Panc1 (cell line): ENCODE results near the gene SKAP1. TPM values are rescaled to one million over a fixed set of nuclear protein-coding genes. Genes with fewer than 3 reads are reported as not detected.

Experiments used
- ATAC-seq: fragments of 200-7000 bp; cut with Tn5 transposase; 2 replicates; pipeline ENCODE4 v1.9.1; 2020; ENCODE audit warnings: mild to moderate bottlenecking, moderate library complexity
- BruUV-seq: library from RNA; stranded (reverse); fragments of 400-500 nt; replicated peaks from 2 replicates; lab custom pipeline; 2021; lab: Mats Ljungman, UMichigan
- CTCF ChIA-PET: fragments of 300-600 bp; sonication (Branson Sonifier 250); formaldehyde crosslinking; loops from one replicate; lab custom pipeline; 2022; ENCODE audit warnings: antibody characterized with exemption; lab: Charles Lee
- POLR2A ChIA-PET: fragments of 300-600 bp; sonication (Branson Sonifier 250); formaldehyde crosslinking; loops from one replicate; lab custom pipeline; 2022; ENCODE audit warnings: antibody characterized with exemption; lab: Charles Lee
- DNase-seq: peaks from one replicate; pipeline ENCODE4 v3.0.0-alpha.2; 2010; ENCODE audit warnings: low read depth, low spot score
- H3K27ac ChIP-seq: 2 replicates; pipeline ENCODE4 v1.5.1; 2011; ENCODE audit warnings: mild to moderate bottlenecking, low read length, inconsistent platforms
- H3K27me3 ChIP-seq: fragments of 200-500 bp; sonication (Bioruptor generic); 2 replicates; pipeline ENCODE4 v1.6.0; 2014; ENCODE audit warnings: low read length, inconsistent platforms; ENCODE audit not compliant: control insufficient read depth, insufficient read depth
- H3K36me3 ChIP-seq: fragments of 200-500 bp; sonication (Bioruptor generic); 2 replicates; pipeline ENCODE4 v1.5.1; 2014; ENCODE audit warnings: inconsistent platforms, mild to moderate bottlenecking, low read length, moderate library complexity; ENCODE audit not compliant: control insufficient read depth, insufficient read depth
- H3K4me1 ChIP-seq: 2 replicates; pipeline ENCODE4 v1.5.1; 2011; ENCODE audit warnings: inconsistent platforms, mild to moderate bottlenecking, low read length, moderate library complexity; ENCODE audit not compliant: control insufficient read depth, insufficient read depth
- H3K4me3 ChIP-seq, 2 experiments: 2 replicates each; pipeline ENCODE4 v1.5.1; 2011 to 2012; ENCODE audit warnings: low read depth in 2 of 2, low read length in 2 of 2, mild to moderate bottlenecking in 2 of 2, inconsistent platforms in 1 of 2, moderate library complexity in 1 of 2
- H3K9me3 ChIP-seq: fragments of 200-500 bp; sonication (Bioruptor generic); 2 replicates; pipeline ENCODE4 v1.5.1; 2014; ENCODE audit warnings: low read depth, mild to moderate bottlenecking, inconsistent platforms, low read length, moderate library complexity; ENCODE audit not compliant: control insufficient read depth, insufficient read depth
- CTCF ChIP-seq: fragments of 450-650 bp; IDR thresholded peaks from 2 replicates; pipeline ENCODE4 v1.5.1; 2017; ENCODE audit warnings: mild to moderate bottlenecking
- POLR2AphosphoS5 ChIP-seq: IDR thresholded peaks from 2 replicates; pipeline ENCODE4 v1.6.1; 2012; ENCODE audit warnings: mild to moderate bottlenecking, low read depth, low read length, moderate library complexity
- SIN3A ChIP-seq: IDR thresholded peaks from 2 replicates; pipeline ENCODE4 v1.6.1; 2012; ENCODE audit warnings: low read depth, mild to moderate bottlenecking, low read length, moderate library complexity, borderline replicate concordance; ENCODE audit not compliant: insufficient read depth
- TCF7L2 ChIP-seq: IDR thresholded peaks from 2 replicates; pipeline ENCODE4 v1.6.1; 2011; ENCODE audit warnings: mild to moderate bottlenecking, low read depth, low read length, inconsistent platforms
- in situ Hi-C: cut with HindIII; loops from 2 replicates; pipeline ENCODE4 v1.10.0; 2016; ENCODE audit warnings: low sequenced_read_pairs, low pct_unique_long_range_greater_than_20kb
- intact Hi-C: fragments of 100-400 bp; cut with micrococcal nuclease; formaldehyde crosslinking; loops from one replicate; pipeline ENCODE4 v1.10.0; 2022; ENCODE audit not compliant: unreplicated experiment
- total RNA-seq: library from RNA; stranded (reverse); gene quantifications from one replicate; pipeline ENCODE4 v1.2.1, GENCODE V29; 2021; ENCODE audit not compliant: unreplicated experiment
- TF ChIP-seq, protein P1 (sequence below), 2 experiments: IDR thresholded peaks; 2 replicates each; pipeline ENCODE4 v1.6.1; 2011 to 2012; ENCODE audit warnings: low read depth in 2 of 2, control low read depth in 1 of 2, low read length in 1 of 2, mild to moderate bottlenecking in 1 of 2, moderate library complexity in 1 of 2; ENCODE audit not compliant: insufficient read depth in 1 of 2

The SKAP1 gene
- total RNA-seq, 1 experiment from 2014 or later = 0.90 TPM

- POLR2A ChIA-PET = no interaction called here
- H3K27ac ChIP-seq = no peak overlapping the region
- no peak for DNase-seq
- H3K4me3 ChIP-seq = no peak overlapping the region
- ATAC-seq = no peak
- CTCF ChIA-PET = interaction anchor here (1.1 kb wide), 1 partner anchor 53 kb away, joined by 3 read pairs; no protein-coding TSS in a partner anchor
- no peaks in the 10 kb centered on the region for H3K36me3 ChIP-seq
- intact Hi-C loops = no loop called here
- in situ Hi-C loops = no loop called here
- TF ChIP-seq POLR2AphosphoS5 = no peak
- TF ChIP-seq SIN3A = no peak
- no peak for TF ChIP-seq CTCF
- TF ChIP-seq, protein P1, sequence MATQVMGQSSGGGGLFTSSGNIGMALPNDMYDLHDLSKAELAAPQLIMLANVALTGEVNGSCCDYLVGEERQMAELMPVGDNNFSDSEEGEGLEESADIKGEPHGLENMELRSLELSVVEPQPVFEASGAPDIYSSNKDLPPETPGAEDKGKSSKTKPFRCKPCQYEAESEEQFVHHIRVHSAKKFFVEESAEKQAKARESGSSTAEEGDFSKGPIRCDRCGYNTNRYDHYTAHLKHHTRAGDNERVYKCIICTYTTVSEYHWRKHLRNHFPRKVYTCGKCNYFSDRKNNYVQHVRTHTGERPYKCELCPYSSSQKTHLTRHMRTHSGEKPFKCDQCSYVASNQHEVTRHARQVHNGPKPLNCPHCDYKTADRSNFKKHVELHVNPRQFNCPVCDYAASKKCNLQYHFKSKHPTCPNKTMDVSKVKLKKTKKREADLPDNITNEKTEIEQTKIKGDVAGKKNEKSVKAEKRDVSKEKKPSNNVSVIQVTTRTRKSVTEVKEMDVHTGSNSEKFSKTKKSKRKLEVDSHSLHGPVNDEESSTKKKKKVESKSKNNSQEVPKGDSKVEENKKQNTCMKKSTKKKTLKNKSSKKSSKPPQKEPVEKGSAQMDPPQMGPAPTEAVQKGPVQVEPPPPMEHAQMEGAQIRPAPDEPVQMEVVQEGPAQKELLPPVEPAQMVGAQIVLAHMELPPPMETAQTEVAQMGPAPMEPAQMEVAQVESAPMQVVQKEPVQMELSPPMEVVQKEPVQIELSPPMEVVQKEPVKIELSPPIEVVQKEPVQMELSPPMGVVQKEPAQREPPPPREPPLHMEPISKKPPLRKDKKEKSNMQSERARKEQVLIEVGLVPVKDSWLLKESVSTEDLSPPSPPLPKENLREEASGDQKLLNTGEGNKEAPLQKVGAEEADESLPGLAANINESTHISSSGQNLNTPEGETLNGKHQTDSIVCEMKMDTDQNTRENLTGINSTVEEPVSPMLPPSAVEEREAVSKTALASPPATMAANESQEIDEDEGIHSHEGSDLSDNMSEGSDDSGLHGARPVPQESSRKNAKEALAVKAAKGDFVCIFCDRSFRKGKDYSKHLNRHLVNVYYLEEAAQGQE (IDR thresholded peaks at IDR 0.05; ENCODE audit: insufficient read depth in 1 of 2, low read depth in 2 of 2, low read length in 1 of 2) = no peak
- no peak for TF ChIP-seq TCF7L2
- BruUV-seq = no TSS peak
- H3K4me1 ChIP-seq = no peaks in the 10 kb centered on the region
- no peaks in the 10 kb centered on the region for H3K27me3 ChIP-seq
- H3K9me3 ChIP-seq = no peaks in the 10 kb centered on the region
Measured at GRCh38 chr17:48388955-48389743, 40.9 kb downstream of the SKAP1 start.

DNA sequence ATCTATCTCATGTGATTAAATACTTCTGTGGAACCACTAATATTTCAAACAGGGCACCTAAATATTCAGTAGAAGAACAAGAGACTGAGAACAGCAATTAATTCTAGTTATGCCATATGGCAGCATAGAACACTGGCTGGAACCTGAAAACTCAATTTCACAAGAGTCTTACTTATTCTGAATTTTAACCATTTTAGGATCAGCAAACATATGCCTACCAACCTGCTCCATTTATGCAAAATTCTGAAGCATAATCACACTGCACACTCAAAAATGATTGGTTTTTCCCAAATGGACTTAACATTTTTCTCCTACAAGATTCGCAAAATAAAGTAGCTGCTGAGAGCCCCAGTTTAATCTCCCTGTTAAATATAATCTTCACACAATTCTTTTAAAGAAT lies 43.2 kb downstream of the SKAP1 start:
- ATAC-seq = no peak
- Histone ChIP-seq H3K36me3 (no peaks in the 10 kb centered on the region), H3K27ac (no peak overlapping the region), H3K9me3 (no peaks in the 10 kb centered on the region), H3K4me1 (no peaks in the 10 kb centered on the region), H3K4me3 (no peak overlapping the region), H3K27me3 (no peaks in the 10 kb centered on the region)
- ChIA-PET POLR2A (no interaction called here), CTCF (interaction anchor here (0.6 kb wide), 2 partner anchors 79 to 204 kb away, joined by 3 to 4 read pairs; no protein-coding TSS in a partner anchor)
- intact Hi-C loops = no loop called here
- no peak for DNase-seq
- no TSS peak for BruUV-seq
- TF ChIP-seq SIN3A (no peak), TCF7L2 (no peak), POLR2AphosphoS5 (no peak), CTCF (no peak)
- TF ChIP-seq, protein P1 (IDR thresholded peaks at IDR 0.05; ENCODE audit: insufficient read depth in 1 of 2, low read depth in 2 of 2, low read length in 1 of 2) = no peak
- in situ Hi-C loops = no loop called here
